ENCODE results near the gene RCOR3.

DNA sequence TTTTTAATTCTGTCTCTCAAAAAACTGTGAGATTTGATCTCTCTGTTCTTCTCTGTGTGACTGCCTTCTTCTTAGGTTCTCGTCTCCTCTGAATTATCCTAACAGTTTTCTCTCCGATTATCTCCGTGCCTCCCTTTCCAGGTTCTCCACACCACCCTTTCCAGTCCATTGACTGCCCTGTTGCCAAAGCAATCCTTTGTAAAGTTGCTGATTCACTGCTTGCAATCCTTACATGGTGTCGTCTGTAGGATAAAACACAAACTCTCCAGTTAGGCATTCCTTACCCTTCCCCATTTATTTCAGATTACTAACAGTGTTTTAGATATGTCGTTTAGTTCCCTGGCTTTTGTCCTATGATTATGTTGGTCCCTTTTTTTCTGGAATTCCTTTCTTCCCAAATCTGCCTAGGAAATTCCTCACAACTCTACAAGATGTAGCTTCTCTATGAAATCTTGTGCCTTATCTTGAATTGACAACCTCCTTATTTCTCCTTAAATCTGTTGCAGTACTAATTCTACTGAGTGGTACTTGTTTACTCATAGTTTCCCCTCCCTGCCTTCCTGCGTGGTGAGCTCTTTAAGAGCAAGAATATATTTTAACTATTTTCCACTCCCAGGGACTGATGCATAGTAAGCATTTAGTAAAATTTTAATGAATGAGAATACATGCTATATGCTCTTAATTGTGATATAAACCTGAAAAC, 22.3 kb downstream of the RCOR3 start:
- TF ChIP-seq, protein P1, sequence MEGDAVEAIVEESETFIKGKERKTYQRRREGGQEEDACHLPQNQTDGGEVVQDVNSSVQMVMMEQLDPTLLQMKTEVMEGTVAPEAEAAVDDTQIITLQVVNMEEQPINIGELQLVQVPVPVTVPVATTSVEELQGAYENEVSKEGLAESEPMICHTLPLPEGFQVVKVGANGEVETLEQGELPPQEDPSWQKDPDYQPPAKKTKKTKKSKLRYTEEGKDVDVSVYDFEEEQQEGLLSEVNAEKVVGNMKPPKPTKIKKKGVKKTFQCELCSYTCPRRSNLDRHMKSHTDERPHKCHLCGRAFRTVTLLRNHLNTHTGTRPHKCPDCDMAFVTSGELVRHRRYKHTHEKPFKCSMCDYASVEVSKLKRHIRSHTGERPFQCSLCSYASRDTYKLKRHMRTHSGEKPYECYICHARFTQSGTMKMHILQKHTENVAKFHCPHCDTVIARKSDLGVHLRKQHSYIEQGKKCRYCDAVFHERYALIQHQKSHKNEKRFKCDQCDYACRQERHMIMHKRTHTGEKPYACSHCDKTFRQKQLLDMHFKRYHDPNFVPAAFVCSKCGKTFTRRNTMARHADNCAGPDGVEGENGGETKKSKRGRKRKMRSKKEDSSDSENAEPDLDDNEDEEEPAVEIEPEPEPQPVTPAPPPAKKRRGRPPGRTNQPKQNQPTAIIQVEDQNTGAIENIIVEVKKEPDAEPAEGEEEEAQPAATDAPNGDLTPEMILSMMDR (IDR thresholded peaks at IDR 0.05) = no peak
- TF ChIP-seq POLR2A (IDR thresholded peaks at IDR 0.05) = no peak
- TF ChIP-seq POLR2AphosphoS5 (IDR thresholded peaks at IDR 0.05) = no peak

Data from upper lobe of left lung (tissue), 4 donors.